DMS153 treated with DMSO at 0.1 percent for 48 hours (cell line): Measurements from ENCODE around the gene STARD5.

ENCODE experiments used
- DNase-seq: peaks from one replicate; lab custom pipeline; 2025; ENCODE audit not compliant: unreplicated experiment; lab: John Stamatoyannopoulos, UW

STARD5 gene

DNA sequence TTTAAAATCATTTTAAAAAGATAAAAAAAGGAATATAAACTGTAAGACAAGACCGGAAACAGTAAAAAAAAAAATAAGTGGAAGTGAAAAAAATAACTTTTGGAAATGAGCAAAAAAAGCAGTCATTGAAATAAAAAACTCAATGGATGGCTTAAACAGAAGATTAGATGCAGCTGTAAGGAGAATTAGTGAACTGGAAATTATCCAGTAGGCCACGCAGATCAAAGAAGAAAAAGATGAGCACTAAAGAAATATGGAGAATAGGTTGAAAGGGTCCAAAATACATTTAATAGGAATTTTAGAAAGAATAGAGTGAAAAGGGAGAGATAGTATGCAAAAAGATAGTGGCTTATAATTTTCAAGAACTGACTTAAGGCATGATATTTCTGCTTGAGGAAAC, 47.0 kb downstream of the STARD5 start:
- DNase-seq, result no peak

DNA sequence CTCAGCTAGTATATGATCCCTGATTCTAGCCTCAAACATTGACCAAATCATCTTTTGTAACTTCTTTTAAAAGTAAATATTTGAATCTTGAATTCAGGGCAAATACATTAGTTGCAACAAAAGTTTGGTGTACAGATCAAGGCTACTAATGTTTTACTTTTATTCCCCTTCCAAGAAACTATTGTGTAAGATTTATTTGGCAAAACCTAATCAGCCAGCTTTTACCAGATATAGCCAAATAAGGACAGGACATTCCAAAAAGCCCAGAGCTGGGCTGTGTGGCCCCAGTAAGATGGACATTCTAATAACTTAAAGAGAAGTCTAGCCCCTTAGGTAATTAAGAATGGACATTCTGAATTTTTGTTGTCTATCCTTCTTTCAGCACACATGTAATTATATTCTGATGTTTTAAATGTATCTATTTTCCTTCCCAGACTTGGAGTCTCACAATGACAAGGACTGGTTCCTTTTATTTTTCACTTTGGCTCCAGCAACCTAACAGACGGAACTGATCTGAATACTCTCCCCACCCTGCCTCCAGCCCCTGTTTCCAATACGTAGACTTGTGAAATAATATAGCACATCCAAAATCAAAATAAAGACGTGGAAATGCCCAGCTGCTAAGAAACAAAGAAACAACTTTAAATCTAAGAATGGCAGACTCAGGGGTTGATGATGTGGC, 48.1 kb downstream of the STARD5 start:
- DNase-seq, result no peak

DNA sequence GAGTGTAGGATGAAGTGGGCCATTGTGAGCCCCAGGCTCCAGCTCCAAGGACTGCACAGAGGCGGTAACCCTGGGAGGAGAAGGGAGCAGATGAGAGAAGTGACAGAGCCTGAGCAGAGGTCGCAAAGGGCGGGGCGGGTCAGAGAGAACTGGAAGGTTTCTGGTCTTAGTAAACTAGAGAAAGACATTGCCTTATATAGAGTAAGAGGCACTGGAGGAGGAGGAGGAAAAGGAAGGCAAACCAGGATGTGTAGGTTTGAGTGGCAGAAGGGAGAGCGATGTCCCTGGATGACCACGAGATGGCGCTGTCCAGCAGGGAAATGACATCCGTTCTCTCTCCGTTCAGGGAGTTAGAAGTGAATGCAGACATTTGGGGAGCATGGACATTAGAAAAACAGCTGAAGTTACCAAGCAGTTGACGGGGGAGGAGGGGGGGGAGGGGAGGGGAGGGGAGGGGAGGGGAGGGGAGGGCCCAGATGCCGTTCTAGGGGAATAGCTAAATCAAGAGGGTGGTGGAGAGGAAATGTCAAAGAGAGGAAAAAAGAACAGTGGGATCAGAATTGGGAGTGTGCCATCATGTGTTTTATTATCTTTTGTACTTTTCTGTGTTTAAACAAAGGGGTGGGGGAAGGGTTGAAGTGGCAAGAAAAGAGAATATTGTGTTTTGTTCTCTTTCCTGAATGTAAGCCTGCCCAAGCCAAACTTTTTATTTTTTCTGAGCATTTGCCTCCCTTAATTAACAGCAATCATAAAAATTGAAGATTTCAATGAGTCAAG, 48.8 kb downstream of the STARD5 start:
- peak; percentile 42 for DNase-seq

DNA sequence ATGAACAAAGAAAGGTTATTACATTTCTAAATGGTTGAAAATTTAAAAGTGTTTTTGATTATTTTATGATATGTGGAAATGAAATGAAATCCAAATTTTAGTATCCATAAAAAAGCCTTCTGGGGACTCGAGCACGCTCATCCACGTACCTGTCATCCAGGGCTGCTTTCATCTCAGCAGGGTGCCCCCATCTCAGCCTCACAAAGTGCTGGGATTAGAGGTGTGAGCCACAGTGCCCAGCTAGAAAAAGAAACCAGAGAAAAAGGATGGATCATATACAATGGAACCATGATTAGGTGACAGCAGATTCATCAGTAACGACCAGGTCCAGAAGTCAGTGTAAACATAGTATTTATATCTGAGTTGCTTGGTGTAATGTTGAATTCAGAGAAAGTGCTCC, 49.7 kb downstream of the STARD5 start:
- DNase-seq, result no peak

DNA sequence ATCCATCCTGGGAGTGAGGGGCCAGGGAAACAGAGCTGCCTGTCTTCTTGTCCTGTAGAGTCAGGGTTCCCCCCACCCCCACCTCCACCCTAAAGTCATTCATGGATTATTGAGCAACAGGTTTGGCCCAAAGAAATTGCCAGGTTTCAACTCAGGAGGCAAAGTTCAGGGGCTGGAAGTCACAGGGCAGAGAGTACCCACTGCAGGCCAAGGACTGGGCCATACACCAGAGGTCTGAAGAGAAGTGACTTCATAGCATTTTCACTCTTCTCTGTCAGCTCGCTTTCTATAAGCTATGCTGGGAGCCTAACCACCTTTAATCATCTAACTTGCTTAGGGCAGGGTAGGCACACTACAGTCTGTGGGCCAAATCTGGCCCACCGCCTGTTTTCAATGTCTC, 50.1 kb downstream of the STARD5 start:
- no peak for DNase-seq

DNA sequence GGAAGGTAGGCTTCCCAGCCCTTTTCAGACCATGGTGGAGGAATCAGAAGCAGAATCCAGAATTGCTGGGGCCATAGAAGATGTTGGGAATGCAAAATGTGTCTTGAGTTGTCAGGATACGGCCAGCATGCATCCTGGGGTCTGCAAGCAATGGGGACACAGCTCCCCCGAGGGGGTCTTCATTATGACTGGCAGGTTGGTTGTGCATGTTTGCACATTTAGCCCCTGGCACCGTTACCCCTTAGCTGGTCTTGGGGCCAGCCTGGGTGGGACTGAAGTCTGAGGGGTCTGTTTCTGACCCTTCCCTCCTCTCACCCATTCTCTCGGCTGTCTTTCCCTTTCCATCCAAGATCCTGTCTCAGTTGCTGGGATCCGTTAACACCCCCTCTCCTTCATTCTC, 50.7 kb downstream of the STARD5 start:
- DNase-seq, result no peak

DNA sequence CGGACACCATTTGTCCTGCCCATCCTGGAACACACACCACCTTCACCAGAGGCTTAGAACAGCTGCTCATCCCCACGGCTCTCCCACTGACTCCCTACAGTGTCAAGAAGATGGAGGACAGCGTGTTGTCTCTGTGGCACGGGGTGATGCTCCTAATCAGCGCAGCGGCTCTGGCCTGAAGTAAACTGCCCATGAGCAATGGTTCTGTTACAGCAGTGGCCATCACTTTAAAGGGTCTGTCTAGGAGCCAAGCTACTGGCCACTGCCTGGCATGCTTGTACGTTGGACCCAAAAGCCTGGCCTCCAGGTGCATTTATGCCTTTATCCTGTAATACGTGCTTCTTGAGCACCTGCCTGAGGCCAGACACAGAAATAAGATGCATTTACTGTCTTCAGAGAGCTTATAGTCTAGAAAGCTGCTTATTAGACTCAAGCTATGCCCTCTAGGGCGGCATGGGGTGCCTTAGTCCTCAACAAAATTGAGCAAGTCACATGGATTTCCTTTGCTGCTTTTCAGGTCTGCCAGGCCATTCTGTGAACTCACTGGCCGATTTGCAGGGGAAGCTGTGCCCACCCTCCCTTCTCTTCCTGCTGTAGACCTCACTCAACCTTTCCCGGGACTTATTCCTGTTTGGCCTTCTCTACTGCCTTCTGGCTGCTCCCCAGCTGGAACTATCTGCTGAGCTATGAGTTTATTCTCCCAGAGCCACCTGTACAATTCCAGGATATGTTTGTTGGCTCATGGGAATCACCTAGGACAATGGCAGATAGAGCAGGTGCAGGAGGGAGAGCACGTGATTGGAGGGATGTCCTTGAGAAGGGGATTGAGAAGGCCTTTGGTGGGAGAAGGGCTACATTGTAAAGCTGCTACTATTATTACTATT, 51.9 kb downstream of the STARD5 start:
- DNase-seq, result no peak

DNA sequence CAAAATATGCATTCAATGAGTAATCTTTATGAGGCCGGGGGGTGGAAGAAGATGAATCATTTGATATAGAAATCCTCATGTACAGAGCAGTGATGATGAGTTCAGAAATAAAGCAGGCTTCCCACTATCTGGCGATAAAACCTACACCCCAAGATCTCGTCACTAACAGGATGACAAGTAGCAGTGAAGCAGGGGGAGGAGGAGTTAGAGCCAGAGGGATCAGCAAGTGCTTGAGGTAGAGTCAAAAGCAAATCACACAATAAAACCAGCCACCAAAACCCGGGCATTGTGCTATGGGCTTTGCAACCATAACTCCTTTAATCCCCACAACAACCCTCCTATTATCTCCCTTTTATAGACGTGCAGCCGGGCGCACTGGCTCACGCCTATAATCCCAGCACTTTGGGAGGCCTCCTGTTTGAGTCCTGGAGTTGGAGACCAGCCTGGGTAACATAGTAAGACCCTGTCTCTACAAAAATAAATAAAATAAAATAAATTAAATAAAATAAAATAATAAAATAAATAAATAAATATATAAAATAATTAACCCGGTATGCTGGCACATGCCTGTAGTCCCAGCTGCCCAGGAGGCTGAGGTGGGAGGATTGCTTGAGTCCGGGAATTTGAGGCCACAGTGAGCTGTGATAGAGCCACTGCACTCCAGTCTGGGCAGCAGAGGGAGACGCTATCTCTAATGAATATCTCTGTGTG, 53.0 kb downstream of the STARD5 start:
- no peak for DNase-seq

DNA sequence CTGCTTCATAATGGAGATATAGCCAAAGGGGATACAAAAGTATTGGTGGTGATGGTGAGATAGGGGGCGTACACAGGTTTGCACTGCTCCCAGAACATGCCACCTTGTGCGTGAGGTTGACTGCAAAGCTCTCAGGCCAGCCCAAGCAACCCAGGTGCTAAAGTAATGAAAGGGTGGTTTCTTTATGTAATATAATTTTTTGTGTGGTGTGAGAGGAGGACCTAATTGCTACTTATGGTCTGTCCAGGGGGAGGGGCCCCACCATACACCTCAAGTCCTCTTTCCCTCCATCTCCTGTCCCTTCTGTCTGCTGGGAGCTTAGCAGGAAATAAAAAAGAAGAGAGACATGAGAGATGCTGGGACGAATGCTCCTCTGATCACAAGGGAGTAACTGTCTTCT, 53.8 kb downstream of the STARD5 start:
- DNase-seq, result no peak

DNA sequence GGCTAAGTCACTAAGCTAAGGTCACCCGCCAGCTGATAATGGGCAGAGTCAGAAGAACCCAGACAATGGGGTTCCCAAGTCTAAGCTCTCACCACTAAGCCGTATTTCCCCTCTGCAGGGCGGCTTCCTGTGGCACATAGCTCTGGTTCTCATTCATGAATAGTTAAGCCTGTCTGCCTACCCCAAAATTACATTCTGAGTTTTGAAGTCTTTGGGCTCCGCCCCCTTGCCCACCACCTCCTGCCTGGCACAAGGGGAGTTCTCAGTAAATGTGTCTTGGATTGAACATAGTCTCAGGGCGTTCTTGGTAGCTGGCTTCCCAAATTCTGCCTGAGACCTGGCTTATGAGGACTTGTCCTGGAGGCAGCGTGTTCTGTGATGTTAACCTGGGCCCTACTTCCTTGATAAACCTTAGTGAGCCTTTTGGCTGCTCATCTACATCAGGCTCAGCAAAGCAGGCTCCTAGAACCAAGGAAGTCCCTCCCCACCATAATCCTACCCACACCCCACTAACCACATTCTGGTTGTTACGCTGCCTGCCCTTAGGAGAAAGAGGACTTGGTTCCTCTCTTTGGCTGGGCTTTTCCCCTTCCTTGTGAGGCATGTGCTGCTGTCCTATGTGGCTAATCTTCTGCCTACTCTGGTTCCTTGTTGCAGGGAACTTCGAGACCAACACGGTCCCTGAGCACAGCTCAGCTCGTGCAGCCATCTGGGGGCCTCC, 54.9 kb downstream of the STARD5 start:
- DNase-seq, result no peak

DNA sequence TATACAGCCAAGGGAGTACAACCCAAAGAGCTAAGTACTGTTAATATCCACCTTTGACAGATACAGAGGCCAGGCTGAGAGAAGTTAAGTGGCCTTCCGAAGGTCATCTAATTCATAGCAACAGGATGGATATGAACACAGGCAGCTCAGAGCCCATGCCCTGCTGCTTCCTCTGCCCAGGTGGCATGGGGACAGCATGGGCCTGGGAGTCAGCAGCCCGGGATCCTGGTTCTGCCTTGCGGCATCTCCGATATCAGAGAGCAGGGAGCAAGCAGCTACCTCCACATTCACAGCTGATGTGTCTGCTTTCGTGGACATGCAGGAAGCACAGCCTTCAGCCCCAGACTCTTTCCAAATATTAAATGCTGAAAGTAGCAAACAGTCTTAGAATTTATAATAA, 55.6 kb downstream of the STARD5 start:
- DNase-seq, result no peak

DNA sequence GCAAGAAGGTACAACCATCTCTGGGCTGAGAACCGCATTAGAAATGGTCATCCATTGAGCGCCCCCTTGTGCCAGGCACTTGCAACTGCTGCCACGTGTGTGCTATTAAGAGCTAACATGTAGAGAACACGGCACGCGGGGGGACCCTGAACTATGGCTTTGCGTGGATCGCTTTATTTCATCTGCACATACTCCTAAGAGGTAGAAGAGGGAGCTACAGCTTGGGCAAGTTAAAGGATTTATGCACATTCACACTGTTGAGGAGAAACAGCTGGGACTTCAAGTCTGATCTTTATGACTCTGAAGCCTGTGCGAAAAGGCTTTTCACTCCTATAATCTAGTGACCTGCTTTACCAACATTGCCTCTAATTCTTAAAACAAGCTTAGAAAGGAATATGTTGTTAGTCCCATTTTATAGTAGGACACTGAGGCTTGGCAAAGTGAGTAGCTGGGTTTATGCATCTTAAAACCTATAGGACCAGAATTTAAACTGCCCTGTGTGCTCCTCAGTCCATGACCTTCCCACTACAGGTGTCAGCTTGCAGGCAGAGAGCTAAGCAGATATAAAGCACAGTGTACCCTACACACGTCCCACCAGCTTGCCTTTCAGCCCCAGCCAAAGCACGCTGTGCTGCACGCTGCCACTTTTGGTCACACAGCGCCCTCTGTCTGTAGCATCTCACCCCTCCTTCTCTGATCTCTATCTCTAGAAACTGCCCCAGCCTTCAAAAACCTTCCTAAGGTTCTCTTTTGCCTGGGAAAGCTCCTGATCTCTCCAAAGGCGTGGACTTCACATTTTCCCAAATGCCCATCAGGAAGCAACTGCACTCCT, 57.8 kb downstream of the STARD5 start:
- DNase-seq, result peak; percentile 29

DNA sequence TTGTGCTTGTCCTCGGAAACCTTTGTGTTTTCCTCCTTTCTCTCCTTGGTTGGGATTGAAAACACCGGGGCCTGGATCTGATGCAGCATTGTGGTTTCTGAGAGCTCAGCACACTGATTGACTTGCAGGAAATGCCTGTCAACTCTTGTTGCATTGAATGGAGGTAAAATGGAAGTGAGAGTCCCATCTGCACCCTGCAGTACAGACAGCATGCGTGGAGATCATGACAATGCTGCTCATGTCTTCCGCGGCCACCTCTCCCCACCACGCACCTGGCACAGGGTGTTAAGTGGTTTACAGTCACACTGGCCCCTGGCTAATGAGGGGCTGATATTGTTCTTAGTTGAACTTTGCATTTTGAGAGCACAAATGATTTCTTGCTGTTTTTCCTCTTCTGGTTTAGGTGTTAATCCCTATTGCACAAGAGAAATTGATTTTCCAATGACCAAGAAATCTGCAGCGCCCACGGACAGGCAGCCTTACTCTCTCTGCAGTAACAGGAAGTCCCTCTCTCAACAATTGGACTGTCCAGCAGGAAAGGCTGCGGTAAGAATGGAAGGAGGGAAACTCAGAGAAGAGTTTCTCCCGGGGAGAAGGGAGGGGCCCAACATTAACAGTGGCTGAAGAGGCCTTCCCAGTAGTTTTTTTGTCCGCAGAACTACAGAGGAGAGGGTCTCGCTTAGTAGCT, 58.5 kb downstream of the STARD5 start:
- no peak for DNase-seq

DNA sequence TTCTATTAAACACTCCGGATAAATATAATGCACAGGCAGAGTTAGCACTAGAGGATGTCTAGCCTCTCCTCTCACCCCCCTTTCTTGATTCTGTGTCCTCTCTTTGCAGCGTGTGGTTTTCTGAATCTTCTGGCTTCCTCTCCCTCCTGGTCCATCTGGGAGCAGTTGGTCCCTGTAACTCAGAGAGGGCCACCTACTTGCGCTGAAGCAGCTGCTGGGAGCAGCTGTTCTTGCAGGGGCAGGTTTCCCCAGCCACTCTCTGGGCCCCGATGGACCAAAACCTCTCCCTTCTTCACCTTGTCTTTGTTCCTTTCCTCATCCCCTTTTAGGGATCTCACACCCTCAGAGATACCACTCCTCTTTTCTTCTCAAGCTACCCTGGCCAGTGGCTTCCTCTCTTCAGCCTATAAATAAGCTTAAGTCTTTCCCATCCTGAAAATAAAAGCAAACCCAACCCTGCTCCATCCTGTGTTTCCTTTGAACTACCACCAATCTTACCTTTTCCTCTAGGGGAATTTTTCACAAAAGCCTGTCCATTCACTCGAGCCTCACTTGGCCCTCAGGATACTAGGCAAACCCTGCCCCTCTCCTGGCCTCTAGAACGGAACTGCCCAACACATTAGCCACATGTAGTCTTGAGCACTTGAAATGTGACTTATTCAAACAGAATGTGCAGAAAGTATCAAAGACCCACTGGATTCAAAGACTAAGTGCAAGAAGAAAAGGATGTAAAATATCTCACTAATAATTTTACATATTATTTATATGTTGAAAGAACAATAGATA, 59.7 kb downstream of the STARD5 start:
- DNase-seq, result no peak

DNA sequence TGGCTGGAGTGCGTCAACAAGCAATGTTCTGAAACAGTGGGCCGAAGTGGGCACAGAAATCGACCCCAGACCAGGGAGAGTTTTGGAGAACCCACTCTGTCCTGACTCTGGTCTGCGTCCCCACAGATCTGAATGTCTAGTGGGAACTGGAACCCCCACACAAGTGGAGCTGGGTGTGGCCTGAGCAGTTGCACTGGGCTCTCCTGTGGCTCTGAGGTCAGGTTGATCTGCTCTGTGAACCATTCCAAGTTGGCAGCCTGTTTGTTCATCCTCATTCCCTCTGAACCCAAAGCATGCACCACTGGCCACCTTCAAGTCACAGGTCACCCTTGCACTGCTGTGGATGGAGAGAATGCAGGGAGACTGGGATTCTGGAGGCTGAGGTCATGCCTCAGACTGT, 60.5 kb downstream of the STARD5 start:
- no peak for DNase-seq

DNA sequence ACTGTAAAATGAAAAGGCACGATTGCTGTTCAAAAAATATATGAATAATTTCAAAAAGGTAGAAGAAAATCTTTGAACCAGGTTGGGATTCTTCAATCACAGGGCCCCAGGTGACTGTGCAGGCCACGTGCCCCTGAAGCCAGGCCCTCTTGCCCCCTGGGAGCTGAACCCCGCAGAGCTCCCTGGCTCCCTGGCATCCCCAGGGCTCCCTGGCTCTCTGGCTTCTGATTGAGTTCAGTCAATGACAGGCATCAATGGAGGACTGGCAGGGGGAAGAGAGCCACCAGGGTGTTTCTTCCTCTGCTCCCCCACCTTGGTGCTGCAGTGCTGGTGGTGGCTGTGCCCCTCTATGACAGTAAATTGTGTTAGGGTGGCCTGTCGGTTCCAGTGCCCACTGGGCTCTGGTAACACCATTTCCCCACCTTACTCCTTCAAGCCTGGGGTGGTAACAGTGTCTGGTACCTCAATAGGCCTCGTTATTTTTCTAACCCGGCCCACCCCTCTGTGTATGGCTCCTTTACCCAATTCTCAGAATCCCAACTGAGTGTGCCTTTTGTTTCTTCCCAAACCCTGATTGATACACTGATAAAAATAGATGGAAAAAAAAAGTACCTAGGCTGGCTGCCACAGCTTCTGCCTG, 62.6 kb downstream of the STARD5 start:
- no peak for DNase-seq

DNA sequence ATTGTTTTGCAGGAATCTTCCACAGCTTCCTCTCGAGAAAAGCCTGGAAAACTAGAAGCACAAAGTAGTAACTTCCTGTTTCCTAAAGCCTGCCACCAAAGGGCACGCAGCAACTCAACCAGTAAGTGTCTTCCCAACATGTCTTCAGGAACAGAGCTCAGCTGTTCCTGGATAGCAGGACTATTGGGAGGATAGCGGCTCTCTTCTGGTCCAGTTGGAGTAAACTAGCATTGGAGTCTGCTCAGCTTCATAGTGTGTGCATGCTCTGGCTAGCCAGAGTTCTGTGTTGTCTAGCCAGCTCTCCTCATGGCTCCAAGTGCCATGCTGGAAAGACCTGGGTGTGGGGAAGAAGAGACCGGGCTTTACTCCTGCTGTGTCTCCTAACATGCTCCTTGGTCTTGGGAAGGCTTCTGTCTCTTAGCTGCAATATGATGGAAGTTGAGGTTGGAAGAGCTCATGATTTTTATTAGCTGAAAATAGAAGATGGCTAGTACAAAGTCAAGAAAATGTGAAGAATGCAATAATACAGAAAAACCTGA, 64.1 kb downstream of the STARD5 start:
- DNase-seq, result no peak
